PFSK-1 (cell line): ENCODE results near the gene FBXO31.

Experiments
- FOXP2 ChIP-seq: optimal IDR thresholded peaks from 2 replicates; pipeline ENCODE3; 2011; ENCODE audit warnings: borderline replicate concordance, control low read depth, inconsistent platforms; ENCODE audit not compliant: insufficient read depth; ENCODE audit errors: extremely low read length, extremely low read depth
- POLR2AphosphoS5 ChIP-seq: IDR thresholded peaks from 2 replicates; pipeline ENCODE4 v1.6.1; 2012; ENCODE audit warnings: low read depth, mild to moderate bottlenecking, control low read depth, low read length, moderate library complexity
- REST ChIP-seq, 2 experiments: IDR thresholded peaks; 2 replicates each; pipeline versions ENCODE4 v1.6.1 to v1.8.0; 2011 to 2012; ENCODE audit warnings: low read depth in 2 of 2, low read length in 2 of 2, control low read depth in 1 of 2, inconsistent platforms in 1 of 2, mild to moderate bottlenecking in 1 of 2, moderate library complexity in 1 of 2; ENCODE audit not compliant: insufficient read depth in 1 of 2
- SIN3A ChIP-seq: IDR thresholded peaks from 2 replicates; pipeline ENCODE4 v1.6.1; 2012; ENCODE audit warnings: mild to moderate bottlenecking, low read length, moderate library complexity, borderline replicate concordance; ENCODE audit not compliant: insufficient read depth
- TAF1 ChIP-seq: IDR thresholded peaks from 2 replicates; pipeline ENCODE4 v1.6.1; 2012; ENCODE audit warnings: low read length, control low read depth, borderline replicate concordance; ENCODE audit not compliant: insufficient read depth

Gene FBXO31

GRCh38 chr16:87368029-87368770, 15.4 kb downstream of the FBXO31 start:
- TF ChIP-seq REST (IDR thresholded peaks at IDR 0.05; ENCODE audit: insufficient read depth in 1 of 2, low read depth in 2 of 2, low read length in 2 of 2) (no peak), POLR2AphosphoS5 (no peak), TAF1 (no peak), FOXP2 (no peak), SIN3A (no peak)

GRCh38 chr16:87367529-87367928, 16.0 kb downstream of the FBXO31 start:
- TF ChIP-seq TAF1 (no peak), POLR2AphosphoS5 (no peak), SIN3A (no peak), REST (IDR thresholded peaks at IDR 0.05; ENCODE audit: insufficient read depth in 1 of 2, low read depth in 2 of 2, low read length in 2 of 2) (no peak), FOXP2 (no peak)

GRCh38 chr16:87366930-87367329, 16.6 kb downstream of the FBXO31 start:
- TF ChIP-seq SIN3A: no peak
- TF ChIP-seq FOXP2: no peak
- TF ChIP-seq POLR2AphosphoS5: no peak
- no peak for TF ChIP-seq TAF1
- no peak for TF ChIP-seq REST (IDR thresholded peaks at IDR 0.05; ENCODE audit: insufficient read depth in 1 of 2, low read depth in 2 of 2, low read length in 2 of 2)

- no peak for TF ChIP-seq POLR2AphosphoS5
- TF ChIP-seq TAF1: no peak
- no peak for TF ChIP-seq SIN3A
- TF ChIP-seq FOXP2: no peak
- TF ChIP-seq REST (IDR thresholded peaks at IDR 0.05; ENCODE audit: insufficient read depth in 1 of 2, low read depth in 2 of 2, low read length in 2 of 2): no peak
Observed at GRCh38 chr16:87366288-87366687, 17.3 kb downstream of the FBXO31 start.
